Uterus (tissue), 2 donors: ENCODE results near the gene AZIN2.
"Not testable (repeated sequence)": the region's sequence is repeated elsewhere in the genome, so short reads cannot be mapped to it uniquely, and the experiment has no call there.

ENCODE experiments used
- CTCF ChIP-seq, 4 experiments: fragments of 200-600 bp in 2 of 4; fragments of 450-650 bp in 2 of 4; sonication (generic) in 2 of 4; IDR thresholded peaks; one replicate each; pipeline ENCODE4 v1.5.1; 2016 to 2019; ENCODE audit warnings: antibody characterized with exemption in 4 of 4, mild to moderate bottlenecking in 2 of 4, moderate library complexity in 1 of 4
- POLR2A ChIP-seq, 2 donors: fragments of 450-650 bp; IDR thresholded peaks; one replicate each; pipeline ENCODE4 v1.6.1; 2016; ENCODE audit warnings: antibody characterized with exemption in 2 of 2, mild to moderate bottlenecking in 1 of 2, moderate library complexity in 1 of 2

- not testable (repeated sequence) for TF ChIP-seq POLR2A, CTCF (IDR thresholded peaks at IDR 0.05)
These were observed 16.7 kb upstream of the AZIN2 start for GRCh38 chr1:33064284-33064683.
